WTC11 (cell line): Measurements from ENCODE around the gene SLC35F1.

Experiments
- CDX4 ChIP-seq: fragments of 250-450 bp; sonication (Bioruptor Pico); IDR thresholded peaks from 2 replicates; pipeline ENCODE4 v1.9.0; 2021; ENCODE audit warnings: moderate library complexity, mild to moderate bottlenecking, inconsistent platforms, borderline replicate concordance
- CTCF ChIP-seq: fragments of 200-600 bp; IDR thresholded peaks from 2 replicates; pipeline ENCODE4 v1.8.0; 2022; ENCODE audit warnings: antibody characterized with exemption
- ELF4 ChIP-seq: sonication (generic); formaldehyde crosslinking; IDR thresholded peaks from 2 replicates; pipeline ENCODE4 v1.8.1; 2022; ENCODE audit warnings: low read depth, mild to moderate bottlenecking, moderate library complexity, missing genetic modification reagents
- FOXK1 ChIP-seq: sonication (generic); formaldehyde crosslinking; IDR thresholded peaks from 2 replicates; pipeline ENCODE4 v1.8.0; 2022; ENCODE audit warnings: mild to moderate bottlenecking, moderate library complexity, missing genetic modification reagents
- FOXP1 ChIP-seq: sonication (generic); formaldehyde crosslinking; IDR thresholded peaks from 2 replicates; pipeline ENCODE4 v1.8.0; 2022; ENCODE audit warnings: missing genetic modification reagents, mild to moderate bottlenecking, moderate library complexity, borderline replicate concordance
- IRF2 ChIP-seq: sonication (generic); formaldehyde crosslinking; IDR thresholded peaks from 2 replicates; pipeline ENCODE4 v1.8.0; 2022; ENCODE audit warnings: low read depth, missing genetic modification reagents, borderline replicate concordance
- MAX ChIP-seq: sonication (generic); formaldehyde crosslinking; IDR thresholded peaks from 2 replicates; pipeline ENCODE4 v1.8.0; 2022; ENCODE audit warnings: mild to moderate bottlenecking, missing genetic modification reagents
- NR2C2 ChIP-seq: sonication (generic); formaldehyde crosslinking; IDR thresholded peaks from 2 replicates; pipeline ENCODE4 v1.8.0; 2022; ENCODE audit warnings: mild to moderate bottlenecking, missing genetic modification reagents
- SP1 ChIP-seq: sonication (generic); formaldehyde crosslinking; conservative IDR thresholded peaks from 2 replicates; pipeline ENCODE4 v1.8.1; 2022; ENCODE audit warnings: missing genetic modification reagents
- ZNF281 ChIP-seq: sonication (generic); formaldehyde crosslinking; IDR thresholded peaks from 2 replicates; pipeline ENCODE4 v1.8.0; 2023; ENCODE audit warnings: mild to moderate bottlenecking, missing genetic modification reagents
- ZNF416 ChIP-seq: fragments of 250-450 bp; sonication (Bioruptor Pico); IDR thresholded peaks from 2 replicates; pipeline ENCODE4 v1.9.0; 2021; ENCODE audit warnings: mild to moderate bottlenecking, inconsistent platforms

- TF ChIP-seq CTCF (no peak), SP1 (CRISPR knock-in tag) (no peak), ZNF416 (no peak), ELF4 (CRISPR knock-in tag) (no peak), FOXK1 (CRISPR knock-in tag) (no peak), ZNF281 (CRISPR knock-in tag) (no peak), IRF2 (no peak), NR2C2 (CRISPR knock-in tag) (no peak), CDX4 (CRISPR knock-in tag) (no peak), FOXP1 (no peak), MAX (no peak)
Observed at GRCh38 chr6:118318648-118319047, 411.6 kb downstream of the SLC35F1 start.
